OCI-LY7 (cell line): Measurements from ENCODE around the gene BAHD1. TPM values are rescaled to one million over a fixed set of nuclear protein-coding genes. Genes with fewer than 3 reads are reported as not detected.

Source experiments
- BruUV-seq: library from RNA; stranded (reverse); fragments of 400-500 nt; replicated peaks from 2 replicates; lab custom pipeline; 2021; lab: Mats Ljungman, UMichigan
- CTCF ChIA-PET: fragments of 300-600 bp; sonication (Branson Sonifier 250); formaldehyde crosslinking; loops from one replicate; lab custom pipeline; 2022; ENCODE audit warnings: antibody characterized with exemption; ENCODE audit not compliant: unreplicated experiment; lab: Charles Lee
- POLR2A ChIA-PET: fragments of 300-600 bp; sonication (Branson Sonifier 250); formaldehyde crosslinking; loops from one replicate; lab custom pipeline; 2022; ENCODE audit warnings: antibody characterized with exemption; lab: Charles Lee
- DNase-seq: peaks from one replicate; pipeline ENCODE4 v3.0.0-alpha.2; 2015; ENCODE audit warnings: low spot score
- H2AFZ ChIP-seq: fragments of 200-600 bp; sonication (generic), shearing (Covaris generic); 2 replicates; pipeline ENCODE4 v1.6.1; 2014; ENCODE audit warnings: mild to moderate bottlenecking, antibody characterized with exemption, low read length, moderate library complexity
- H3K27ac ChIP-seq: fragments of 200-600 bp; sonication (generic); 2 replicates; pipeline ENCODE4 v1.5.1; 2014; ENCODE audit warnings: mixed run types, low read depth, mild to moderate bottlenecking, moderate library complexity, low read length, inconsistent platforms; ENCODE audit not compliant: poor library complexity, severe bottlenecking
- H3K36me3 ChIP-seq: fragments of 200-600 bp; sonication (generic); 2 replicates; pipeline ENCODE4 v1.6.1; 2014; ENCODE audit warnings: mild to moderate bottlenecking, antibody characterized with exemption, low read length, moderate library complexity, mixed read lengths; ENCODE audit not compliant: insufficient read depth
- H3K4me1 ChIP-seq: fragments of 200-600 bp; sonication (generic); 2 replicates; pipeline ENCODE4 v1.5.1; 2014; ENCODE audit warnings: mild to moderate bottlenecking, low read length; ENCODE audit not compliant: insufficient read depth, poor library complexity, severe bottlenecking
- H3K4me2 ChIP-seq: fragments of 200-600 bp; sonication (generic); 2 replicates; pipeline ENCODE4 v1.6.1; 2014; ENCODE audit warnings: mild to moderate bottlenecking, low read length
- H3K4me3 ChIP-seq: fragments of 200-600 bp; sonication (generic); 2 replicates; pipeline ENCODE4 v1.5.1; 2014; ENCODE audit warnings: mild to moderate bottlenecking, low read depth, low read length; ENCODE audit not compliant: poor library complexity, severe bottlenecking
- H3K79me2 ChIP-seq: fragments of 200-600 bp; sonication (generic); 2 replicates; pipeline ENCODE4 v1.6.1; 2016; ENCODE audit warnings: low read depth, mild to moderate bottlenecking, low read length, moderate library complexity, mixed read lengths; ENCODE audit not compliant: insufficient read depth
- H3K9me2 ChIP-seq: fragments of 200-600 bp; sonication (generic); 2 replicates; pipeline ENCODE4 v1.6.1; 2016; ENCODE audit warnings: mild to moderate bottlenecking, low read length, mixed read lengths; ENCODE audit not compliant: insufficient read depth
- H3K9me3 ChIP-seq: fragments of 200-600 bp; sonication (generic); 2 replicates; pipeline ENCODE4 v1.6.1; 2014; ENCODE audit warnings: mild to moderate bottlenecking, mixed run types, low read length, mixed read lengths
- H4K20me1 ChIP-seq: fragments of 200-600 bp; sonication (generic); 2 replicates; pipeline ENCODE4 v1.6.1; 2014; ENCODE audit warnings: mild to moderate bottlenecking, antibody characterized with exemption, low read length, moderate library complexity, mixed read lengths; ENCODE audit not compliant: insufficient read depth
- CTCF ChIP-seq: fragments of 200-600 bp; sonication (generic); conservative IDR thresholded peaks from 2 replicates; pipeline ENCODE4 v1.5.1; 2014; ENCODE audit warnings: mild to moderate bottlenecking, antibody characterized with exemption, low read length, moderate library complexity, mixed read lengths
- EZH2phosphoT487 ChIP-seq: fragments of 200-600 bp; sonication (generic); IDR thresholded peaks from 2 replicates; pipeline ENCODE4 v1.6.1; 2018; ENCODE audit warnings: low read depth, borderline replicate concordance, mild to moderate bottlenecking, mixed run types, antibody characterized with exemption, low read length, moderate library complexity, mixed read lengths
- intact Hi-C: fragments of 100-400 bp; cut with micrococcal nuclease; formaldehyde crosslinking; loops from one replicate; pipeline ENCODE4 v1.10.0; 2022; ENCODE audit not compliant: unreplicated experiment
- total RNA-seq, 2 experiments: library from RNA; depleted of rRNA in 1 of 2; stranded (reverse); fragments of >200 nt in 1 of 2; shearing (Covaris generic) in 1 of 2; gene quantifications; 2 replicates each; pipeline ENCODE4 v1.2.3, GENCODE V29; 2014 to 2022

The BAHD1 gene
- total RNA-seq, 2 experiments from 2014 or later, result 15.0 to 22.3 TPM

- Histone ChIP-seq H3K27ac (no peak overlapping the region), H3K4me2 (no peak overlapping the region), H3K9me2 (no peaks in the 10 kb centered on the region), H3K9me3 (no peaks in the 10 kb centered on the region), H3K36me3 (peaks cover 36% of the 10 kb centered on the region; the same call in 1 of the 2 replicates), H4K20me1 (no peaks in the 10 kb centered on the region), H3K4me3 (no peak overlapping the region), H3K4me1 (no peaks in the 10 kb centered on the region), H2AFZ (no peak overlapping the region), H3K79me2 (no peaks in the 10 kb centered on the region)
- no peak for TF ChIP-seq CTCF
- no peak for TF ChIP-seq EZH2phosphoT487
- no peak for DNase-seq
- intact Hi-C loops, result no loop called here
- BruUV-seq, result no TSS peak
- POLR2A ChIA-PET, result no interaction called here
- CTCF ChIA-PET, result no interaction called here
These were observed 25.9 kb downstream of the BAHD1 start for GRCh38 chr15:40466426-40467260.

GRCh38 chr15:40467261-40467615 lies 26.5 kb downstream of the BAHD1 start:
- DNase-seq, result no peak
- POLR2A ChIA-PET, result interaction anchor here (0.6 kb wide), 1 partner anchor 27 kb away, joined by 5 read pairs; no protein-coding TSS in a partner anchor
- H3K27ac ChIP-seq, result no peak overlapping the region
- H3K9me2 ChIP-seq, result no peaks in the 10 kb centered on the region
- intact Hi-C loops, result no loop called here
- peaks cover 36% of the 10 kb centered on the region; the same call in 1 of the 2 replicates for H3K36me3 ChIP-seq
- TF ChIP-seq CTCF (no peak), EZH2phosphoT487 (no peak)
- H3K9me3 ChIP-seq, result no peaks in the 10 kb centered on the region
- no peak overlapping the region for H3K4me2 ChIP-seq
- CTCF ChIA-PET, result no interaction called here
- H3K79me2 ChIP-seq, result no peaks in the 10 kb centered on the region
- no TSS peak for BruUV-seq
- no peaks in the 10 kb centered on the region for H4K20me1 ChIP-seq
- H3K4me3 ChIP-seq, result no peak overlapping the region
- H3K4me1 ChIP-seq, result no peaks in the 10 kb centered on the region
- H2AFZ ChIP-seq, result no peak overlapping the region

GRCh38 chr15:40468898-40469331 lies 28.2 kb downstream of the BAHD1 start:
- POLR2A ChIA-PET, result interaction anchor here (1.6 kb wide), 1 partner anchor 28 kb away, joined by 4 read pairs; the partner anchor contains the start of gene BAHD1
- H4K20me1 ChIP-seq, result no peaks in the 10 kb centered on the region
- H3K4me2 ChIP-seq, result no peak overlapping the region

More at GRCh38 chr15:40468898-40469331, 28.2 kb downstream of the BAHD1 start:
- TF ChIP-seq EZH2phosphoT487, result no peak
- no peak for TF ChIP-seq CTCF
- DNase-seq, result no peak
- no peak overlapping the region for H3K27ac ChIP-seq
- BruUV-seq, result no TSS peak
- H3K4me1 ChIP-seq, result no peaks in the 10 kb centered on the region
- CTCF ChIA-PET, result no interaction called here
- H3K9me3 ChIP-seq, result no peaks in the 10 kb centered on the region
- H3K36me3 ChIP-seq, result peaks cover 30% of the 10 kb centered on the region; the same call in 1 of the 2 replicates
- no peak overlapping the region for H2AFZ ChIP-seq
- intact Hi-C loops, result no loop called here
- no peak overlapping the region for H3K4me3 ChIP-seq
- H3K9me2 ChIP-seq, result no peaks in the 10 kb centered on the region
- no peaks in the 10 kb centered on the region for H3K79me2 ChIP-seq
